GM19239 (cell line): ENCODE measurements around the gene NUTM1.

Experiments
- DNase-seq: peaks from one replicate; pipeline ENCODE4 v3.0.0; 2011; ENCODE audit warnings: low spot score; ENCODE audit not compliant: insufficient read length
- FAIRE-seq: peaks from 2 replicates; lab custom pipeline; 2011; peaks lifted over from hg19 to GRCh38; lab: Jason Lieb, UNC

The NUTM1 gene

GRCh38 chr15:34342737-34343575, at the start of gene NUTM1, which contains the start of gene NOP10:
NUTM1 (plus strand) TSS chr15:34343315; CDS start chr15:34343697, 382 bp downstream.
NOP10 (minus strand) TSS chr15:34343136; CDS start chr15:34343073, 63 bp downstream.
- FAIRE-seq: peak; percentile 97
- DNase-seq: peak; percentile 64

GRCh38 chr15:34297059-34297458, 46.1 kb upstream of the NUTM1 start:
- DNase-seq: no peak
- no peak for FAIRE-seq

- no peak for FAIRE-seq
These were observed 42.1 kb upstream of the NUTM1 start for GRCh38 chr15:34301058-34301457.

GRCh38 chr15:34304613-34305012, 38.5 kb upstream of the NUTM1 start:
- DNase-seq (no peak), FAIRE-seq (no peak)

More at GRCh38 chr15:34301058-34301457, 42.1 kb upstream of the NUTM1 start:
- no peak for DNase-seq

- no peak for FAIRE-seq
These were observed 31.6 kb upstream of the NUTM1 start for GRCh38 chr15:34311563-34311962.

GRCh38 chr15:34314491-34315490, 28.3 kb upstream of the NUTM1 start:
- no peak for FAIRE-seq

More at GRCh38 chr15:34311563-34311962, 31.6 kb upstream of the NUTM1 start:
- no peak for DNase-seq

GRCh38 chr15:34318277-34319079, 24.6 kb upstream of the NUTM1 start:
- FAIRE-seq: peak; percentile 96

More at GRCh38 chr15:34314491-34315490, 28.3 kb upstream of the NUTM1 start:
- DNase-seq: no peak

GRCh38 chr15:34323217-34323616, 19.9 kb upstream of the NUTM1 start:
- FAIRE-seq: no peak
- no peak for DNase-seq

More at GRCh38 chr15:34318277-34319079, 24.6 kb upstream of the NUTM1 start:
- DNase-seq: no peak

GRCh38 chr15:34324933-34325332, 18.2 kb upstream of the NUTM1 start:
- peak; percentile 74 for FAIRE-seq
- no peak for DNase-seq

GRCh38 chr15:34325368-34325767, 17.7 kb upstream of the NUTM1 start:
- DNase-seq (no peak), FAIRE-seq (no peak)

- DNase-seq (no peak), FAIRE-seq (no peak)
These were observed 15.2 kb upstream of the NUTM1 start for GRCh38 chr15:34327906-34328305.

- FAIRE-seq: peak; percentile 78
- DNase-seq: no peak
These were observed 14.1 kb upstream of the NUTM1 start for GRCh38 chr15:34329006-34329405.

- no peak for DNase-seq
- FAIRE-seq: peak; percentile 54
These were observed 12.8 kb upstream of the NUTM1 start for GRCh38 chr15:34330279-34330678.

GRCh38 chr15:34331809-34332208, 11.3 kb upstream of the NUTM1 start:
- DNase-seq (no peak), FAIRE-seq (peak; percentile 77)

- DNase-seq (no peak), FAIRE-seq (peak; percentile 45)
These were observed 10.5 kb upstream of the NUTM1 start for GRCh38 chr15:34332553-34333120.

- FAIRE-seq (no peak), DNase-seq (no peak)
These were observed 8.4 kb upstream of the NUTM1 start for GRCh38 chr15:34334672-34335071.

- FAIRE-seq: peak; percentile 82
- no peak for DNase-seq
These were observed 7.7 kb upstream of the NUTM1 start for GRCh38 chr15:34335176-34336032.

GRCh38 chr15:34336231-34336990, 6.7 kb upstream of the NUTM1 start:
- DNase-seq: no peak

More at GRCh38 chr15:34336231-34336990, 6.7 kb upstream of the NUTM1 start:
- peak; percentile 87 for FAIRE-seq
